Activated naive CD4-positive, alpha-beta T cell treated with Interleukin-2 at 50 U/mL for 16 hours (primary cell): ENCODE data around the gene KCNIP4.

Source experiments
- DNase-seq: peaks from one replicate; pipeline ENCODE4 v3.0.0-alpha.2; 2020

Gene KCNIP4

GRCh38 chr4:21134994-21135393 lies 813.6 kb downstream of the KCNIP4 start:
- DNase-seq: no peak

GRCh38 chr4:21130606-21131005 lies 818.0 kb downstream of the KCNIP4 start:
- no peak for DNase-seq

GRCh38 chr4:21126014-21126512 lies 822.5 kb downstream of the KCNIP4 start:
- DNase-seq: no peak

- no peak for DNase-seq
Observed at GRCh38 chr4:21118301-21118700, 830.3 kb downstream of the KCNIP4 start.

GRCh38 chr4:21117541-21118180 lies 830.9 kb downstream of the KCNIP4 start:
- DNase-seq: no peak

GRCh38 chr4:21113496-21114223 lies 834.9 kb downstream of the KCNIP4 start:
- no peak for DNase-seq

GRCh38 chr4:21102667-21103066 lies 845.9 kb downstream of the KCNIP4 start:
- DNase-seq: no peak

- DNase-seq: no peak
Observed at GRCh38 chr4:21097865-21098264, 850.7 kb downstream of the KCNIP4 start.

GRCh38 chr4:21097026-21097425 lies 851.5 kb downstream of the KCNIP4 start:
- no peak for DNase-seq

- DNase-seq: no peak
Observed at GRCh38 chr4:21092531-21092930, 856.0 kb downstream of the KCNIP4 start.

- no peak for DNase-seq
Observed at GRCh38 chr4:21090094-21090666, 858.4 kb downstream of the KCNIP4 start.

GRCh38 chr4:21083413-21083812 lies 865.2 kb downstream of the KCNIP4 start:
- no peak for DNase-seq

- DNase-seq: no peak
Observed at GRCh38 chr4:21077967-21078366, 870.6 kb downstream of the KCNIP4 start.

- DNase-seq: no peak
Observed at GRCh38 chr4:21067351-21067750, 881.2 kb downstream of the KCNIP4 start.

- no peak for DNase-seq
Observed at GRCh38 chr4:21061902-21062301, 886.7 kb downstream of the KCNIP4 start.

GRCh38 chr4:21046141-21046540 lies 902.4 kb downstream of the KCNIP4 start:
- DNase-seq: no peak

GRCh38 chr4:21045119-21045518 lies 903.5 kb downstream of the KCNIP4 start:
- DNase-seq: no peak

- DNase-seq: no peak
Observed at GRCh38 chr4:21041708-21042107, 906.9 kb downstream of the KCNIP4 start.

GRCh38 chr4:21034728-21035127 lies 913.8 kb downstream of the KCNIP4 start:
- no peak for DNase-seq

- no peak for DNase-seq
Observed at GRCh38 chr4:21032089-21032645, 916.4 kb downstream of the KCNIP4 start.

GRCh38 chr4:21018817-21019216 lies 929.8 kb downstream of the KCNIP4 start:
- DNase-seq: no peak

- no peak for DNase-seq
Observed at GRCh38 chr4:21013501-21013900, 935.1 kb downstream of the KCNIP4 start.

GRCh38 chr4:21012851-21013331 lies 935.7 kb downstream of the KCNIP4 start:
- DNase-seq: no peak

- no peak for DNase-seq
Observed at GRCh38 chr4:21011106-21011505, 937.5 kb downstream of the KCNIP4 start.
